Endothelial cell of umbilical vein (primary cell): ENCODE results near the gene HUNK. TPM values are rescaled to one million over a fixed set of nuclear protein-coding genes. Genes with fewer than 3 reads are reported as not detected.
"Not testable (repeated sequence)": the region's sequence is repeated elsewhere in the genome, so short reads cannot be mapped to it uniquely, and the experiment has no call there.

Source experiments
- BruUV-seq: library from RNA; stranded (reverse); fragments of 400-500 nt; replicated peaks from 2 replicates; lab custom pipeline; 2021; lab: Mats Ljungman, UMichigan
- CTCF ChIA-PET: fragments of 300-600, 350-600 bp; sonication (Branson Sonifier 250); formaldehyde crosslinking; loops from one replicate; lab custom pipeline; 2021; ENCODE audit warnings: antibody characterized with exemption, inconsistent platforms; lab: Charles Lee
- POLR2A ChIA-PET: fragments of 300-600, 350-600 bp; sonication (Branson Sonifier 250); formaldehyde crosslinking; loops from one replicate; lab custom pipeline; 2021; ENCODE audit warnings: antibody characterized with exemption, inconsistent platforms; lab: Charles Lee
- DNase-seq: peaks from one replicate; pipeline ENCODE4 v3.0.0-alpha.2; 2011; ENCODE audit warnings: low read depth, low spot score
- FAIRE-seq: peaks from 2 replicates; lab custom pipeline; 2011; peaks lifted over from hg19 to GRCh38; lab: Jason Lieb, UNC
- H2AFZ ChIP-seq: 2 replicates; pipeline ENCODE4 v1.6.0; 2012; ENCODE audit warnings: low read depth, low read length, control low read depth, inconsistent platforms
- H3K27ac ChIP-seq: 2 replicates; pipeline ENCODE4 v1.5.1; 2011; ENCODE audit warnings: low read depth, mild to moderate bottlenecking, control low read depth, low read length, moderate library complexity; ENCODE audit not compliant: insufficient read depth
- H3K27me3 ChIP-seq, 2 experiments: 2 replicates each; pipeline versions ENCODE4 v1.6.0 to v1.6.1; 2011; ENCODE audit warnings: low read length in 2 of 2, mixed read lengths in 1 of 2; ENCODE audit not compliant: control insufficient read depth in 2 of 2, insufficient read depth in 2 of 2
- H3K36me3 ChIP-seq, 2 experiments: 2 replicates in 1 of 2; 3 replicates in 1 of 2; pipeline ENCODE4 v1.5.1; 2011; ENCODE audit warnings: low read length in 2 of 2, mild to moderate bottlenecking in 1 of 2, moderate library complexity in 1 of 2; ENCODE audit not compliant: control insufficient read depth in 2 of 2, insufficient read depth in 2 of 2; ENCODE audit errors: extremely low read depth in 1 of 2
- H3K4me1 ChIP-seq: 3 replicates; pipeline ENCODE4 v1.5.1; 2011; ENCODE audit warnings: mild to moderate bottlenecking, low read length; ENCODE audit not compliant: control insufficient read depth, insufficient read depth; ENCODE audit errors: extremely low read depth
- H3K4me2 ChIP-seq: 2 replicates; pipeline ENCODE4 v1.6.1; 2011; ENCODE audit warnings: low read length, control low read depth, mixed read lengths; ENCODE audit not compliant: insufficient read depth
- H3K4me3 ChIP-seq, 3 experiments: fragments of 200-600 bp in 1 of 3; sonication (generic), shearing (Covaris generic) in 1 of 3; replicated peaks in 1 of 3; 2 replicates each; pipeline ENCODE4 v1.5.1; 2011 to 2016; ENCODE audit warnings: control low read depth in 3 of 3, low read length in 3 of 3, mild to moderate bottlenecking in 2 of 3, inconsistent platforms in 1 of 3, low read depth in 1 of 3, moderate library complexity in 1 of 3; ENCODE audit not compliant: insufficient read depth in 1 of 3
- H3K79me2 ChIP-seq: 2 replicates; pipeline ENCODE4 v1.6.0; 2012; ENCODE audit warnings: low read length, inconsistent platforms; ENCODE audit not compliant: control insufficient read depth, insufficient read depth
- H3K9ac ChIP-seq: replicated peaks from 2 replicates; pipeline ENCODE3; 2011; ENCODE audit warnings: low read length, control low read depth; ENCODE audit not compliant: insufficient read depth; ENCODE audit errors: extremely low read depth
- H3K9me1 ChIP-seq: replicated peaks from 3 replicates; pipeline ENCODE4 v1.6.0; 2011; ENCODE audit warnings: mild to moderate bottlenecking, low read length; ENCODE audit not compliant: control insufficient read depth, insufficient read depth; ENCODE audit errors: extremely low read depth
- H3K9me3 ChIP-seq: replicated peaks from 2 replicates; pipeline ENCODE4 v1.5.1; 2012; ENCODE audit warnings: low read length, inconsistent platforms; ENCODE audit not compliant: control insufficient read depth, insufficient read depth
- H4K20me1 ChIP-seq: replicated peaks from 2 replicates; pipeline ENCODE3; 2011; ENCODE audit warnings: mild to moderate bottlenecking, low read length; ENCODE audit not compliant: control insufficient read depth, insufficient read depth; ENCODE audit errors: extremely low read depth
- GATA2 ChIP-seq: IDR thresholded peaks from 2 replicates; pipeline ENCODE4 v1.7.0; 2011; ENCODE audit warnings: low read depth, mild to moderate bottlenecking, moderate library complexity, mixed read lengths, low read length; ENCODE audit not compliant: insufficient read length, insufficient read depth
- JUN ChIP-seq: IDR thresholded peaks from 2 replicates; pipeline ENCODE4 v1.6.1; 2011; ENCODE audit warnings: borderline replicate concordance, low read depth; ENCODE audit not compliant: insufficient read length, insufficient read depth
- MAX ChIP-seq: IDR thresholded peaks from 2 replicates; pipeline ENCODE4 v1.6.1; 2011; ENCODE audit not compliant: insufficient read depth, insufficient read length
- MYC ChIP-seq: IDR thresholded peaks from one replicate; pipeline ENCODE4 v1.6.1; 2011; ENCODE audit warnings: mild to moderate bottlenecking, low read depth, low read length
- POLR2A ChIP-seq: IDR thresholded peaks from 2 replicates; pipeline ENCODE4 v1.6.1; 2012; ENCODE audit warnings: low read depth, mild to moderate bottlenecking, control low read depth, low read length
- POLR2AphosphoS5 ChIP-seq: IDR thresholded peaks from 2 replicates; pipeline ENCODE4 v1.6.1; 2012; ENCODE audit warnings: low read depth, mild to moderate bottlenecking, control low read depth, low read length, moderate library complexity; ENCODE audit not compliant: insufficient read depth
- dilution Hi-C: fragments of 300-500 bp; cut with MboI; formaldehyde crosslinking; loops from one replicate; pipeline ENCODE4 v1.15.0; 2019; ENCODE audit warnings: low sequenced_read_pairs; ENCODE audit not compliant: extremely low pct_ligation_motif_present
- intact Hi-C: fragments of 100-400 bp; cut with micrococcal nuclease; formaldehyde crosslinking; loops from one replicate; pipeline ENCODE4 v1.10.0; 2022
- polyA plus RNA-seq, 4 experiments: library from polyadenylated mRNA; depleted of rRNA in 3 of 4; stranded (reverse) in 3 of 4; unstranded in 1 of 4; fragments of >200 nt; gene quantifications; 2 replicates each; pipeline versions ENCODE4 v1.2.1 to v1.2.3, GENCODE V29; 2011 to 2012; ENCODE audit warnings: missing spikeins in 1 of 4
- total RNA-seq: library from RNA; stranded (reverse); gene quantifications from 2 replicates; pipeline ENCODE4 v1.2.3, GENCODE V29; 2021
- TF ChIP-seq, protein P1 (sequence below), 2 donors: IDR thresholded peaks; 1 replicate in 1 of 2; 2 replicates in 1 of 2; pipeline ENCODE4 v1.5.1; 2011; ENCODE audit warnings: low read length in 2 of 2, mild to moderate bottlenecking in 2 of 2, moderate library complexity in 2 of 2, control low read depth in 1 of 2, inconsistent platforms in 1 of 2, low read depth in 1 of 2; ENCODE audit not compliant: insufficient read depth in 1 of 2; ENCODE audit errors: extremely low read depth in 1 of 2

Gene HUNK
- total and polyA plus RNA-seq, 2 donors (not counting 3 experiments of a cell fraction or from before 2014, with no cell fraction given), result not detected

- POLR2A ChIA-PET, result no interaction called here
- intact Hi-C loops, result no loop called here
- TF ChIP-seq, protein P1, sequence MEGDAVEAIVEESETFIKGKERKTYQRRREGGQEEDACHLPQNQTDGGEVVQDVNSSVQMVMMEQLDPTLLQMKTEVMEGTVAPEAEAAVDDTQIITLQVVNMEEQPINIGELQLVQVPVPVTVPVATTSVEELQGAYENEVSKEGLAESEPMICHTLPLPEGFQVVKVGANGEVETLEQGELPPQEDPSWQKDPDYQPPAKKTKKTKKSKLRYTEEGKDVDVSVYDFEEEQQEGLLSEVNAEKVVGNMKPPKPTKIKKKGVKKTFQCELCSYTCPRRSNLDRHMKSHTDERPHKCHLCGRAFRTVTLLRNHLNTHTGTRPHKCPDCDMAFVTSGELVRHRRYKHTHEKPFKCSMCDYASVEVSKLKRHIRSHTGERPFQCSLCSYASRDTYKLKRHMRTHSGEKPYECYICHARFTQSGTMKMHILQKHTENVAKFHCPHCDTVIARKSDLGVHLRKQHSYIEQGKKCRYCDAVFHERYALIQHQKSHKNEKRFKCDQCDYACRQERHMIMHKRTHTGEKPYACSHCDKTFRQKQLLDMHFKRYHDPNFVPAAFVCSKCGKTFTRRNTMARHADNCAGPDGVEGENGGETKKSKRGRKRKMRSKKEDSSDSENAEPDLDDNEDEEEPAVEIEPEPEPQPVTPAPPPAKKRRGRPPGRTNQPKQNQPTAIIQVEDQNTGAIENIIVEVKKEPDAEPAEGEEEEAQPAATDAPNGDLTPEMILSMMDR (IDR thresholded peaks at IDR 0.05; ENCODE audit: extremely low read depth in 1 of 2, insufficient read depth in 1 of 2, low read depth in 1 of 2, low read length in 2 of 2), result no peak
- TF ChIP-seq POLR2A, result no peak
- no peak for TF ChIP-seq MAX
- TF ChIP-seq JUN, result no peak
- no peak for TF ChIP-seq POLR2AphosphoS5
- TF ChIP-seq MYC, result no peak
- no peak for TF ChIP-seq GATA2
Observed at GRCh38 chr21:31870472-31871193, 2.2 kb upstream of the HUNK start.

GRCh38 chr21:31871371-31871770 is 1.4 kb upstream of the HUNK start:
- H3K79me2 ChIP-seq, H3K9me1 ChIP-seq, H3K4me1 ChIP-seq, H4K20me1 ChIP-seq, H3K9ac ChIP-seq, POLR2A ChIA-PET, intact Hi-C loops, FAIRE-seq, H3K9me3 ChIP-seq, H3K27ac ChIP-seq, H2AFZ ChIP-seq, BruUV-seq, H3K4me3 ChIP-seq, H3K36me3 ChIP-seq, dilution Hi-C loops, H3K4me2 ChIP-seq, DNase-seq: not testable (repeated sequence)
- H3K27me3 ChIP-seq, result peaks cover 31 to 41% of the 10 kb centered on the region in 2 experiments
- CTCF ChIA-PET, result interaction anchor here (11.5 kb wide), 1 partner anchor 386 kb away, joined by 208 read pairs; no protein-coding TSS in a partner anchor

More at GRCh38 chr21:31870472-31871193, 2.2 kb upstream of the HUNK start:
- H3K27me3 ChIP-seq, result peaks cover 31 to 38% of the 10 kb centered on the region in 2 experiments
- no peak overlapping the region for H3K4me3 ChIP-seq
- H3K36me3 ChIP-seq, result no peaks in the 10 kb centered on the region
- no peaks in the 10 kb centered on the region for H4K20me1 ChIP-seq
- peaks cover 8% of the 10 kb centered on the region for H3K4me1 ChIP-seq
- CTCF ChIA-PET, result interaction anchor here (11.5 kb wide), 1 partner anchor 387 kb away, joined by 208 read pairs; no protein-coding TSS in a partner anchor
- H3K79me2 ChIP-seq, result no peaks in the 10 kb centered on the region
- dilution Hi-C loops, result no loop called here
- no peak overlapping the region for H2AFZ ChIP-seq
- no peak for FAIRE-seq
- no peaks in the 10 kb centered on the region for H3K9me1 ChIP-seq
- BruUV-seq, result no TSS peak
- no peaks in the 10 kb centered on the region for H3K9me3 ChIP-seq
- no peak for DNase-seq
- H3K27ac ChIP-seq, result no peak overlapping the region
- H3K4me2 ChIP-seq, result no peak overlapping the region
- no peak overlapping the region for H3K9ac ChIP-seq
